IPS-20b (cell line): ENCODE results near the gene NCBP3.

Experiments
- H3K27ac ChIP-seq: one replicate; pipeline ENCODE4 v1.5.1; 2013; ENCODE audit warnings: low read length
- H3K27me3 ChIP-seq: 2 replicates; pipeline ENCODE4 v1.6.1; 2013; ENCODE audit warnings: mild to moderate bottlenecking, low read length, inconsistent platforms; ENCODE audit not compliant: insufficient read depth
- H3K36me3 ChIP-seq: 2 replicates; pipeline ENCODE4 v1.6.1; 2013; ENCODE audit warnings: low read depth, mild to moderate bottlenecking, inconsistent platforms, low read length, moderate library complexity; ENCODE audit not compliant: insufficient read depth
- H3K4me1 ChIP-seq: 2 replicates; pipeline ENCODE4 v1.6.1; 2013; ENCODE audit warnings: mild to moderate bottlenecking, control low read depth, inconsistent platforms, low read length, moderate library complexity; ENCODE audit not compliant: insufficient read depth
- H3K4me3 ChIP-seq: 2 replicates; pipeline ENCODE4 v1.5.1; 2013; ENCODE audit warnings: mild to moderate bottlenecking, low read length, inconsistent platforms
- H3K9ac ChIP-seq: 2 replicates; pipeline ENCODE4 v1.6.1; 2013; ENCODE audit warnings: low read depth, mild to moderate bottlenecking, inconsistent platforms, low read length, moderate library complexity
- H3K9me3 ChIP-seq: 2 replicates; pipeline ENCODE4 v1.6.1; 2013; ENCODE audit warnings: mild to moderate bottlenecking, low read depth, low read length, inconsistent platforms; ENCODE audit not compliant: insufficient read depth

Gene NCBP3

GRCh38 chr17:3890082-3890877 is 44.2 kb upstream of the NCBP3 start:
- H3K36me3 ChIP-seq, result no peaks in the 10 kb centered on the region
- H3K4me3 ChIP-seq, result no peak overlapping the region
- peaks cover 30% of the 10 kb centered on the region for H3K27me3 ChIP-seq
- H3K9ac ChIP-seq, result no peak overlapping the region
- peaks cover 20% of the 10 kb centered on the region; the same call in 1 of the 2 replicates for H3K4me1 ChIP-seq
- H3K27ac ChIP-seq, result no peak overlapping the region
- H3K9me3 ChIP-seq, result no peaks in the 10 kb centered on the region

- Histone ChIP-seq H3K4me1 (peaks cover 20% of the 10 kb centered on the region; the same call in 1 of the 2 replicates), H3K9ac (peak overlapping the region; percentile 27; the same call in 1 of the 2 replicates), H3K9me3 (no peaks in the 10 kb centered on the region), H3K27ac (no peak overlapping the region), H3K4me3 (no peak overlapping the region), H3K27me3 (peaks cover 28% of the 10 kb centered on the region), H3K36me3 (peaks cover 7% of the 10 kb centered on the region; the same call in 1 of the 2 replicates)
Measured at GRCh38 chr17:3889325-3890012, 43.4 kb upstream of the NCBP3 start.

- Histone ChIP-seq H3K4me1 (peaks cover 15% of the 10 kb centered on the region; the same call in 1 of the 2 replicates), H3K4me3 (no peak overlapping the region), H3K27ac (no peak overlapping the region), H3K9ac (peak overlapping the region; percentile 27; the same call in 1 of the 2 replicates), H3K36me3 (peaks cover 16% of the 10 kb centered on the region), H3K9me3 (no peaks in the 10 kb centered on the region), H3K27me3 (peaks cover 19% of the 10 kb centered on the region)
Measured at GRCh38 chr17:3888343-3889171, 42.5 kb upstream of the NCBP3 start.

- Histone ChIP-seq H3K27ac (no peak overlapping the region), H3K4me1 (peaks cover 14% of the 10 kb centered on the region; the same call in 1 of the 2 replicates), H3K27me3 (peaks cover 19% of the 10 kb centered on the region), H3K4me3 (no peak overlapping the region), H3K36me3 (peaks cover 16% of the 10 kb centered on the region), H3K9me3 (no peaks in the 10 kb centered on the region), H3K9ac (no peak overlapping the region; the same call in 1 of the 2 replicates)
Measured at GRCh38 chr17:3887804-3888203, 41.8 kb upstream of the NCBP3 start.

GRCh38 chr17:3887394-3887793 is 41.3 kb upstream of the NCBP3 start:
- no peak overlapping the region for H3K4me3 ChIP-seq
- H3K9ac ChIP-seq, result no peak overlapping the region
- peaks cover 16% of the 10 kb centered on the region for H3K36me3 ChIP-seq
- peaks cover 14% of the 10 kb centered on the region; the same call in 1 of the 2 replicates for H3K4me1 ChIP-seq
- no peaks in the 10 kb centered on the region for H3K9me3 ChIP-seq
- peaks cover 19% of the 10 kb centered on the region for H3K27me3 ChIP-seq
- H3K27ac ChIP-seq, result no peak overlapping the region

- peaks cover 16% of the 10 kb centered on the region for H3K36me3 ChIP-seq
- no peak overlapping the region for H3K27ac ChIP-seq
- peaks cover 15% of the 10 kb centered on the region for H3K27me3 ChIP-seq
- peaks cover 14% of the 10 kb centered on the region; the same call in 1 of the 2 replicates for H3K4me1 ChIP-seq
- no peak overlapping the region for H3K4me3 ChIP-seq
- no peak overlapping the region for H3K9ac ChIP-seq
- H3K9me3 ChIP-seq, result no peaks in the 10 kb centered on the region
Measured at GRCh38 chr17:3886776-3887175, 40.7 kb upstream of the NCBP3 start.

GRCh38 chr17:3885970-3886369 is 39.9 kb upstream of the NCBP3 start:
- no peak overlapping the region for H3K4me3 ChIP-seq
- H3K27me3 ChIP-seq, result peaks cover 7% of the 10 kb centered on the region; the same call in 1 of the 2 replicates
- no peak overlapping the region for H3K9ac ChIP-seq
- no peaks in the 10 kb centered on the region for H3K9me3 ChIP-seq
- peaks cover 10% of the 10 kb centered on the region; the same call in 1 of the 2 replicates for H3K4me1 ChIP-seq
- no peak overlapping the region for H3K27ac ChIP-seq
- H3K36me3 ChIP-seq, result peaks cover 16% of the 10 kb centered on the region

- H3K27me3 ChIP-seq, result 0 out of 2 replicates have a peak, but pooled peaks cover under 1% of the 10 kb centered on the region
- no peak overlapping the region for H3K4me3 ChIP-seq
- H3K9me3 ChIP-seq, result no peaks in the 10 kb centered on the region
- no peak overlapping the region for H3K27ac ChIP-seq
- no peak overlapping the region for H3K9ac ChIP-seq
- H3K4me1 ChIP-seq, result peaks cover 10% of the 10 kb centered on the region; the same call in 1 of the 2 replicates
- H3K36me3 ChIP-seq, result peaks cover 16% of the 10 kb centered on the region
Measured at GRCh38 chr17:3885271-3885670, 39.2 kb upstream of the NCBP3 start.

GRCh38 chr17:3884188-3884587 is 38.1 kb upstream of the NCBP3 start:
- Histone ChIP-seq H3K36me3 (peaks cover 16% of the 10 kb centered on the region), H3K9ac (no peak overlapping the region), H3K4me1 (peaks cover 8% of the 10 kb centered on the region; the same call in 1 of the 2 replicates), H3K27me3 (no peaks in the 10 kb centered on the region), H3K27ac (no peak overlapping the region), H3K4me3 (no peak overlapping the region), H3K9me3 (no peaks in the 10 kb centered on the region)

- Histone ChIP-seq H3K27me3 (no peaks in the 10 kb centered on the region), H3K9me3 (no peaks in the 10 kb centered on the region), H3K36me3 (peaks cover 16% of the 10 kb centered on the region), H3K27ac (no peak overlapping the region), H3K4me1 (no peaks in the 10 kb centered on the region), H3K4me3 (no peak overlapping the region), H3K9ac (no peak overlapping the region)
Measured at GRCh38 chr17:3882276-3882675, 36.2 kb upstream of the NCBP3 start.

GRCh38 chr17:3880983-3881382 is 34.9 kb upstream of the NCBP3 start:
- H3K9ac ChIP-seq, result no peak overlapping the region
- H3K4me1 ChIP-seq, result no peaks in the 10 kb centered on the region

More at GRCh38 chr17:3880983-3881382, 34.9 kb upstream of the NCBP3 start:
- Histone ChIP-seq H3K4me3 (no peak overlapping the region), H3K36me3 (peaks cover 21% of the 10 kb centered on the region), H3K9me3 (no peaks in the 10 kb centered on the region), H3K27me3 (no peaks in the 10 kb centered on the region), H3K27ac (no peak overlapping the region)
